H54 (cell line): ENCODE measurements around the gene SESN2.
A peak's percentile ranks its signal among the peaks of the same experiment; 100 is the strongest.

ENCODE experiments used
- DNase-seq: peaks from one replicate; pipeline ENCODE4 v3.0.0; 2011; ENCODE audit warnings: low spot score, mixed read lengths; ENCODE audit not compliant: insufficient read length
- FAIRE-seq: peaks from 3 replicates; lab custom pipeline; 2011; peaks lifted over from hg19 to GRCh38; lab: Jason Lieb, UNC
- POLR2A ChIP-seq: IDR thresholded peaks from 2 replicates; pipeline ENCODE4 v1.6.1; 2011; ENCODE audit warnings: low read depth, mild to moderate bottlenecking, low read length

SESN2 gene

GRCh38 chr1:28259252-28259933 is at the start of gene SESN2:
SESN2 (plus strand) TSS chr1:28259518; CDS start chr1:28259848, 330 bp downstream.
- peak; percentile 87 for FAIRE-seq

GRCh38 chr1:28209700-28210099 is 49.6 kb upstream of the SESN2 start:
- no peak for TF ChIP-seq POLR2A
- FAIRE-seq, result no peak

More at GRCh38 chr1:28259252-28259933, at the start of gene SESN2:
- TF ChIP-seq POLR2A, result peak; percentile 92
- DNase-seq, result peak; percentile 89

GRCh38 chr1:28213315-28213714 is 46.0 kb upstream of the SESN2 start:
- no peak for DNase-seq
- FAIRE-seq, result no peak
- no peak for TF ChIP-seq POLR2A

More at GRCh38 chr1:28209700-28210099, 49.6 kb upstream of the SESN2 start:
- DNase-seq, result no peak

- no peak for DNase-seq
- TF ChIP-seq POLR2A, result no peak
- FAIRE-seq, result no peak
Observed at GRCh38 chr1:28229089-28229488, 30.2 kb upstream of the SESN2 start.

GRCh38 chr1:28229996-28230395 is 29.3 kb upstream of the SESN2 start:
- no peak for TF ChIP-seq POLR2A
- DNase-seq (no peak), FAIRE-seq (no peak)

- peak; percentile 63 for DNase-seq
- FAIRE-seq, result no peak
- TF ChIP-seq POLR2A, result peak; percentile 52; the same call in 1 of the 2 replicates
Observed at GRCh38 chr1:28232558-28233263, 26.6 kb upstream of the SESN2 start, which contains the start of gene DNAJC8. DNAJC8 (minus strand) TSS chr1:28233029; CDS start chr1:28232998, 31 bp downstream.

- FAIRE-seq, result no peak
- DNase-seq, result no peak
- no peak for TF ChIP-seq POLR2A
Observed at GRCh38 chr1:28233264-28233606, 26.1 kb upstream of the SESN2 start.

GRCh38 chr1:28235755-28236655 is 23.3 kb upstream of the SESN2 start, which contains the start of gene ATP5IF1:
ATP5IF1 (plus strand) TSS chr1:28236124; CDS start chr1:28236184, 60 bp downstream.
- FAIRE-seq, result peak; percentile 89
- peak; percentile 94 for TF ChIP-seq POLR2A

GRCh38 chr1:28236656-28237322 is 22.5 kb upstream of the SESN2 start:
- FAIRE-seq (no peak), DNase-seq (no peak)
- TF ChIP-seq POLR2A, result no peak

More at GRCh38 chr1:28235755-28236655, 23.3 kb upstream of the SESN2 start, which contains the start of gene ATP5IF1:
- DNase-seq, result peak; percentile 79

GRCh38 chr1:28239004-28239403 is 20.3 kb upstream of the SESN2 start:
- no peak for TF ChIP-seq POLR2A
- FAIRE-seq (no peak), DNase-seq (no peak)

GRCh38 chr1:28240024-28240423 is 19.3 kb upstream of the SESN2 start:
- TF ChIP-seq POLR2A, result no peak
- DNase-seq (no peak), FAIRE-seq (no peak)

- TF ChIP-seq POLR2A, result no peak
- FAIRE-seq, result no peak
- DNase-seq, result no peak
Observed at GRCh38 chr1:28241638-28242241, 17.6 kb upstream of the SESN2 start.
